Heart left ventricle (tissue), 16 donors: ENCODE measurements around the gene SNRNP40. TPM values are rescaled to one million over a fixed set of nuclear protein-coding genes. Genes with fewer than 3 reads are reported as not detected.

ENCODE experiments used
- ATAC-seq, 4 donors: fragments of 200-7000 bp; cut with Tn5 transposase; one replicate each; pipeline ENCODE4 v1.9.1; 2020 to 2022; ENCODE audit warnings: moderate library complexity in 4 of 4, mild to moderate bottlenecking in 3 of 4, moderate number of reproducible peaks in 1 of 4
- DNase-seq, 5 donors: peaks; one replicate each; pipeline ENCODE4 v3.0.0-alpha.2; 2020
- H3K27ac ChIP-seq, 12 donors: fragments of 200-600 bp; sonication (generic) in 4 of 12; one replicate each; pipeline versions ENCODE4 v1.5.0 to v1.8.0; 2016 to 2022; ENCODE audit warnings: mild to moderate bottlenecking in 2 of 12
- H3K27me3 ChIP-seq, 9 donors: fragments of 200-600 bp; sonication (generic) in 2 of 9; one replicate each; pipeline versions ENCODE4 v1.5.1 to v1.8.0; 2016 to 2022; ENCODE audit warnings: mild to moderate bottlenecking in 3 of 9
- H3K36me3 ChIP-seq, 9 donors: fragments of 200-600 bp; sonication (generic) in 2 of 9; one replicate each; pipeline versions ENCODE4 v1.5.0 to v1.8.0; 2018 to 2022; ENCODE audit warnings: mild to moderate bottlenecking in 2 of 9
- H3K4me1 ChIP-seq, 12 donors: fragments of 200-600 bp; sonication (generic) in 4 of 12; one replicate each; pipeline versions ENCODE4 v1.5.0 to v1.8.0; 2016 to 2022; ENCODE audit warnings: mild to moderate bottlenecking in 3 of 12
- H3K4me3 ChIP-seq, 12 donors: fragments of 200-600 bp; sonication (generic) in 4 of 12; one replicate each; pipeline versions ENCODE4 v1.5.0 to v1.8.0; 2017 to 2022; ENCODE audit warnings: mild to moderate bottlenecking in 9 of 12, moderate library complexity in 4 of 12
- H3K9me3 ChIP-seq, 12 donors: fragments of 200-600 bp; sonication (generic) in 4 of 12; one replicate each; pipeline versions ENCODE4 v1.5.0 to v1.8.0; 2016 to 2022; ENCODE audit warnings: mild to moderate bottlenecking in 1 of 12
- POLR2A ChIP-seq, 2 donors: fragments of 450-650 bp; IDR thresholded peaks; one replicate each; pipeline ENCODE4 v1.6.1; 2017; ENCODE audit warnings: antibody characterized with exemption in 2 of 2, mild to moderate bottlenecking in 2 of 2, moderate library complexity in 2 of 2
- WGBS, 4 donors: extraction: QIAGEN DNeasy Blood & Tissue Kit in 2 of 4; methylation state at CpG; one replicate each; pipeline versions ENCODE4 v1.1.5 to v1.1.7; 2013 to 2018; 5-methylcytosine and 5-hydroxymethylcytosine counted together
- intact Hi-C, 10 donors: fragments of 100-400 bp; cut with DNase I; formaldehyde crosslinking; loops; one replicate each; pipeline versions ENCODE4 v1.11.1 to v1.14.2; 2022
- polyA plus RNA-seq, 2 donors: library from polyadenylated mRNA; stranded (reverse); fragments of 200-250 nt; gene quantifications; one replicate each; pipeline ENCODE4 v1.2.3, GENCODE V29; 2013
- total RNA-seq, 9 donors: library from RNA; depleted of rRNA in 2 of 9; stranded (reverse); fragments of >200 nt in 2 of 9; fragmentation: NEBNext Ultra II Directional in 3 of 9; extraction: Animal tissue kit (Norgen Biotek cat#: 25700) in 3 of 9; gene quantifications; one replicate each; pipeline versions ENCODE4 v1.1.0 to v1.2.4, GENCODE V29; 2016 to 2023
- TF ChIP-seq, protein P1 (sequence below), 12 donors: fragments of 200-600 bp; sonication (generic) in 4 of 12; IDR thresholded peaks; one replicate each; pipeline versions ENCODE4 v1.5.0 to v1.8.0; 2018 to 2022; ENCODE audit warnings: antibody characterized with exemption in 12 of 12, mild to moderate bottlenecking in 5 of 12
- donor health status: ischemic (EF 13 %, LVEDD 7.1; RV severe dilation, severe dysfunction).
- donor health status: healthy with polysubstance abuse.
- donor health status: DM: no; HTN: yes; CAD: no.
- donor health status: DM: no; HTN: no; CAD: no.
- donor health status: ischemic (EF 25% LVEDD 6.9; RV normal size, moderate dysfunction).
- donor health status: ischemic (EF 25% LVEDD 5.7; RV mildly dilated, moderate dysfunction).
- donor health status: healthy.
- donor health status: DM: yes; HTN: yes; CAD: no.
- donor health status: ischemic (EF 35%, LVEDD 5.7; RV mildly dilated, moderate dysfunction).
- donor health status: nonischemic (EF 11% LVEDD 7.7; RV severe dilation, severe dysfunction).
- donor health status: DM: yes; HTN: yes; CAD: no.
- donor health status: PGD.
- donor health status: ischemic (EF 29% LVEDD 5.4; RV normal size, mild dysfunction).
- donor health status: nonischemic (EF 23%, LVEDD 6.1; RV moderate dilation, normal function).

Gene SNRNP40
- total and polyA plus RNA-seq, 11 donors = 8.6 to 26.0 (median 17.6) TPM

DNA sequence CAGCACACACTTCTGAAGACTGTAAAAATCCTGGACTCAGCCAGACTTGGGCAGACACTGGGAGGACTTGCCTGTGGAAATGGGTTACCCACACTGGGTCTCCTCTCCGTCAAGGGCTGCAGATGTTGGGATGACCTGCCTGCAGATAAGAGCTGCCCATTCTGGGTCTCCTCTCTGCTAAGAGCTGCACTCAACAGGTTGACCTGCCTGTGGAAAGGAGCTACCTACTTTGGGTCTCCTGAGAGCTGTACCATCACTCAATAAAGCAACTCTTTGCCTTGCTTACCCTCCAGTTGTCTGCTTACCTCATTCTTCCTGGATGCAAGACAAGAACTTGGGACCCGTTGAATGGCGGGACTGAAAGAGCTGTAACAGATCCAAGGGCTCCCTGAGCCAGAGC lies 28.4 kb upstream of the SNRNP40 start:
- no peaks in the 10 kb centered on the region for H3K27me3 ChIP-seq
- no peaks in the 10 kb centered on the region for H3K9me3 ChIP-seq
- H3K4me3 ChIP-seq = no peak overlapping the region
- no peak for TF ChIP-seq POLR2A (IDR thresholded peaks at IDR 0.05)
- TF ChIP-seq, protein P1, sequence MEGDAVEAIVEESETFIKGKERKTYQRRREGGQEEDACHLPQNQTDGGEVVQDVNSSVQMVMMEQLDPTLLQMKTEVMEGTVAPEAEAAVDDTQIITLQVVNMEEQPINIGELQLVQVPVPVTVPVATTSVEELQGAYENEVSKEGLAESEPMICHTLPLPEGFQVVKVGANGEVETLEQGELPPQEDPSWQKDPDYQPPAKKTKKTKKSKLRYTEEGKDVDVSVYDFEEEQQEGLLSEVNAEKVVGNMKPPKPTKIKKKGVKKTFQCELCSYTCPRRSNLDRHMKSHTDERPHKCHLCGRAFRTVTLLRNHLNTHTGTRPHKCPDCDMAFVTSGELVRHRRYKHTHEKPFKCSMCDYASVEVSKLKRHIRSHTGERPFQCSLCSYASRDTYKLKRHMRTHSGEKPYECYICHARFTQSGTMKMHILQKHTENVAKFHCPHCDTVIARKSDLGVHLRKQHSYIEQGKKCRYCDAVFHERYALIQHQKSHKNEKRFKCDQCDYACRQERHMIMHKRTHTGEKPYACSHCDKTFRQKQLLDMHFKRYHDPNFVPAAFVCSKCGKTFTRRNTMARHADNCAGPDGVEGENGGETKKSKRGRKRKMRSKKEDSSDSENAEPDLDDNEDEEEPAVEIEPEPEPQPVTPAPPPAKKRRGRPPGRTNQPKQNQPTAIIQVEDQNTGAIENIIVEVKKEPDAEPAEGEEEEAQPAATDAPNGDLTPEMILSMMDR (IDR thresholded peaks at IDR 0.05) = no peak
- H3K4me1 ChIP-seq = peaks cover 0 to 13% (median 0%) of the 10 kb centered on the region in 12 donors
- intact Hi-C loops = loop anchor here in 2 of 10 donors (5.0 to 10.0 kb wide), 2 partner anchors 140 to 143 kb away; no protein-coding TSS in a partner anchor
- 68 to 91% (median 81%) methylated on average over 3 of the region's 3 CpGs for WGBS, 4 donors
- H3K36me3 ChIP-seq = peaks cover 0 to 40% (median 29%) of the 10 kb centered on the region in 9 donors
- no peak for ATAC-seq
- H3K27ac ChIP-seq = no peak overlapping the region
- no peak for DNase-seq

DNA sequence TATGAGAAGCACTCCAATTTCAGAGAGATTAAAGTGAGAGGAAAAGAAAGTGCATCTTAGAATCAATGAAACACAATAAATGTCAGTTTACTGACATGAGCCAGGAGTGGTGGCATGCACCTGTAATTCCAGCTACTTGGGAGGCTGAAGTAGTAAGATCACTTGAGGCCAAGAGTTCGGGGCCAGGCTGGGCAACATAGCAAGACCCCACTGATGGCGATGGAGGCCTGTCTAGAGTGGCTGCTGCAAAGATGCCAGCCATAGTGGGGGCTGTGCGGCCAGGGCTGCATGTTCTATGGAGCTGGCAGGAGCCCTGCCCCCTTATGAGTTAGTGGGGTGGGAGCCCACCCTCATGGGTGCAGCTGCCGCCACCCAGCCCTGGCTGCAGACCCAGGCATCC lies 27.5 kb upstream of the SNRNP40 start:
- Histone ChIP-seq H3K9me3 (no peaks in the 10 kb centered on the region), H3K4me1 (peaks cover 0 to 13% (median 0%) of the 10 kb centered on the region in 12 donors), H3K36me3 (peaks cover 0 to 49% (median 38%) of the 10 kb centered on the region in 9 donors), H3K4me3 (no peak overlapping the region), H3K27ac (no peak overlapping the region), H3K27me3 (no peaks in the 10 kb centered on the region)
- 98 to 100% (median 100%) methylated on average over 2 to 4 of the region's 4 CpGs for WGBS, 4 donors
- TF ChIP-seq, protein P1 (IDR thresholded peaks at IDR 0.05) = no peak
- TF ChIP-seq POLR2A (IDR thresholded peaks at IDR 0.05) = no peak
- ATAC-seq (peak in 1 of 4 donors; percentile 36), DNase-seq (no peak)
- intact Hi-C loops = loop anchor here in 1 of 10 donors (10.0 kb wide), 1 partner anchor 139 kb away; no protein-coding TSS in a partner anchor

DNA sequence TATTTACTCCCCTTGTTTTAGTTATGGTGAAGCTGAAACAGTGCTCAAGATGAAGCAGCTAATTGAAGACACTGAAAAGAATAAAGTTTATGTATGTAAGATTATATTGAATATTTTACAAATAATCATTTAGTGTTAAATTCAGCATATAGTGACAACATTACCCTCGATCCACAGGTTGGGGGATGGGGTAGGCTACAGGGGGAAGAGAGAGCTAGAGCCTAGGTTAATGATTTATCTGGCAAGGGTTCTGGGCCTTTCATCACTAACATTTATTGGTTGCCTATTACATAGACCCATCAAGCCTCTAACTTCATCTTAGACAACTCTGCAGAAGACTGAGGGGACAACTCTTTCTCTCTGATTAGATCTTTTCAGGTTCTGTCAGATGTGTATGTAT lies 21.6 kb upstream of the SNRNP40 start:
- ATAC-seq = no peak
- DNase-seq = no peak
- Histone ChIP-seq H3K4me3 (no peak overlapping the region), H3K9me3 (no peaks in the 10 kb centered on the region), H3K27ac (no peak overlapping the region), H3K4me1 (no peaks in the 10 kb centered on the region), H3K27me3 (no peaks in the 10 kb centered on the region), H3K36me3 (peaks cover 0 to 90% (median 86%) of the 10 kb centered on the region in 9 donors)
- no peak for TF ChIP-seq POLR2A (IDR thresholded peaks at IDR 0.05)
- TF ChIP-seq, protein P1 (IDR thresholded peaks at IDR 0.05) = no peak
- intact Hi-C loops = no loop called here
- WGBS, 4 donors = 88 to 96% (median 93%) methylated on average over 1 of the region's 1 CpG

DNA sequence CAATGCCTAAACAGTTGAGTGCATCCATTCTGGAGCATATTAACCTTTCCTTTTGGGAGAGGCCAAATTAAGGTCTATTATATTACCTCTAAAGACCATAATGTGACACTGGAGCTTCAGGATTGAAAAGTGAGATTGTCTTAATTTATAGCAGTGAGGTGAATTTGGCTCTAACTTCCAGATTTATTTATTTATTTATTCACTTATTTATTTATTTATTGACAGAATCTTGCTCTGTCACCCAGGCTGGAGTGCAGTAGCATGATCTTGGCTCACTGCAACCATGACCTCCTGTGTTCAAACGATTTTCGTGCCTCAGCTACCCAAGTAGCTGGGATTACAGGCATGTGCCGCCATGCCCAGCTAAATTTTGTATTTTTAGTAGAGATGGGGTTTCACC lies 19.3 kb upstream of the SNRNP40 start:
- ATAC-seq (no peak), DNase-seq (no peak)
- peaks cover 0 to 100% (median 95%) of the 10 kb centered on the region in 9 donors for H3K36me3 ChIP-seq
- no peaks in the 10 kb centered on the region for H3K4me1 ChIP-seq
- H3K27ac ChIP-seq = no peak overlapping the region
- no peaks in the 10 kb centered on the region for H3K9me3 ChIP-seq
- no peak overlapping the region for H3K4me3 ChIP-seq
- intact Hi-C loops = no loop called here
- H3K27me3 ChIP-seq = no peaks in the 10 kb centered on the region
- 93 to 97% (median 96%) methylated on average over 3 of the region's 3 CpGs for WGBS, 4 donors
- TF ChIP-seq, protein P1 (IDR thresholded peaks at IDR 0.05) = no peak
- TF ChIP-seq POLR2A (IDR thresholded peaks at IDR 0.05) = no peak
